Endodermal cell (in vitro differentiated cells): ENCODE data around the gene PEAK3. TPM values are rescaled to one million over a fixed set of nuclear protein-coding genes. Genes with fewer than 3 reads are reported as not detected.

Experiments used
- DNase-seq: peaks from one replicate; pipeline ENCODE4 v3.0.0-alpha.2; 2017
- H3K27ac ChIP-seq: 2 replicates; pipeline ENCODE4 v1.5.1; 2013; ENCODE audit warnings: mild to moderate bottlenecking, low read depth, low read length, moderate library complexity
- H3K27me3 ChIP-seq: 2 replicates; pipeline ENCODE4 v1.6.1; 2013; ENCODE audit warnings: mild to moderate bottlenecking, low read length, moderate library complexity; ENCODE audit not compliant: insufficient read depth, control insufficient read depth, poor library complexity, severe bottlenecking
- H3K36me3 ChIP-seq: 2 replicates; pipeline ENCODE4 v1.7.0; 2013; ENCODE audit warnings: mild to moderate bottlenecking, low read length, moderate library complexity; ENCODE audit not compliant: control insufficient read depth, insufficient read depth
- H3K4me1 ChIP-seq: one replicate; pipeline ENCODE4 v1.7.0; 2013; ENCODE audit warnings: low read length; ENCODE audit not compliant: control insufficient read depth, insufficient read depth
- H3K4me3 ChIP-seq: 2 replicates; pipeline ENCODE4 v1.5.1; 2013; ENCODE audit warnings: mild to moderate bottlenecking, low read length, moderate library complexity
- H3K9ac ChIP-seq: 2 replicates; pipeline ENCODE4 v1.6.1; 2013; ENCODE audit warnings: mild to moderate bottlenecking, low read length, moderate library complexity; ENCODE audit not compliant: poor library complexity, severe bottlenecking; ENCODE audit errors: extremely low read depth
- H3K9me3 ChIP-seq: 2 replicates; pipeline ENCODE4 v1.6.1; 2013; ENCODE audit warnings: mild to moderate bottlenecking, low read length, moderate library complexity; ENCODE audit not compliant: control insufficient read depth
- H3K27ac Mint-ChIP-seq: 2 replicates; pipeline ENCODE4 v1.8.0; 2020; ENCODE audit warnings: mixed read lengths
- H3K27me3 Mint-ChIP-seq: 2 replicates; pipeline ENCODE4 v1.8.0; 2021; ENCODE audit warnings: mild to moderate bottlenecking, mixed read lengths; ENCODE audit not compliant: insufficient read depth
- H3K36me3 Mint-ChIP-seq: 2 replicates; pipeline ENCODE4 v1.8.0; 2020; ENCODE audit warnings: low read depth, mixed read lengths
- H3K4me1 Mint-ChIP-seq: 2 replicates; pipeline ENCODE4 v1.8.0; 2020; ENCODE audit warnings: mixed read lengths
- H3K4me3 Mint-ChIP-seq: 2 replicates; pipeline ENCODE4 v1.8.0; 2020; ENCODE audit warnings: mild to moderate bottlenecking, moderate library complexity, mixed read lengths
- H3K9me3 Mint-ChIP-seq: 2 replicates; pipeline ENCODE4 v1.8.0; 2020; ENCODE audit warnings: mild to moderate bottlenecking, mixed read lengths
- CTCF ChIP-seq: fragments of 200-600 bp; sonication (generic); conservative IDR thresholded peaks from 2 replicates; pipeline ENCODE4 v1.5.0; 2021; ENCODE audit warnings: antibody characterized with exemption, mild to moderate bottlenecking
- WGBS, 2 experiments: methylation state at CpG; one replicate each; pipeline versions ENCODE4 v1.1.5 to v1.1.7; 2013; ENCODE audit warnings: missing lambda C conversion rate in 2 of 2, mixed read lengths in 1 of 2; ENCODE audit not compliant: insufficient coverage in 1 of 2, insufficient read length in 1 of 2; 5-methylcytosine and 5-hydroxymethylcytosine counted together
- total RNA-seq, 2 donors: library from RNA; stranded (reverse); fragmentation: NEBNext Ultra II Directional in 1 of 2; extraction: Animal tissue kit (Norgen Biotek cat#: 25700) in 1 of 2; gene quantifications; 2 replicates in 1 of 2; 3 replicates in 1 of 2; pipeline ENCODE4 v1.2.1, GENCODE V29; 2021

PEAK3 gene
- total RNA-seq, 2 donors from 2014 or later: not detected

DNA sequence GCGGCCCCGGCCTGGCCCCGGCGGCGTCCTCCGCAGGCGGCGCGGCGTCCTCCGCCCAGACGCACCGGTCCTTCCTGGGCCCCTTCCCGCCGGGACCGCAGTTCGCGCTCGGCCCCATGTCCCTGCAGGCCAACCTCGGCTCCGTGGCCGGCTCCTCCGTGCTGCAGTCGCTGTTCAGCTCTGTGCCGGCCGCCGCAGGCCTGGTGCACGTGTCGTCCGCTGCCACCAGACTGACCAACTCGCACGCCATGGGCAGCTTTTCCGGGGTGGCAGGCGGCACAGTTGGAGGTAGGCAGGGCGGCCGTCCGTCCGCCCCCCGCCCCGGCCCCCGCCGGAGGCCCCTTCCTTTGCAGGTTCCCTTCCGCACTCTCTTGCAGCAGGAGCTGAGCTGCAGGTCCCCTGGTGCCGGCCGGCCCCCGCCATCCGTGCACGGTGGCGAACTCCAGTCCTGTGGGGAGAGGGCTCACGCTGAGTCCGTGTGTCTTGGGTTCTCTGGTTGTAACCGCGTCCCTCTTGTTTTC, 55.1 kb downstream of the PEAK3 start:
- no peak overlapping the region for H3K4me3 Mint-ChIP-seq
- no peak for TF ChIP-seq CTCF
- H3K4me3 ChIP-seq: no peak overlapping the region
- H3K4me1 ChIP-seq: no peaks in the 10 kb centered on the region
- peaks cover 31% of the 10 kb centered on the region for H3K36me3 Mint-ChIP-seq
- peaks cover 7% of the 10 kb centered on the region for H3K36me3 ChIP-seq
- H3K9me3 ChIP-seq: no peaks in the 10 kb centered on the region
- no peaks in the 10 kb centered on the region for H3K4me1 Mint-ChIP-seq
- H3K27ac Mint-ChIP-seq: no peak overlapping the region
- H3K27me3 ChIP-seq: no peaks in the 10 kb centered on the region
- H3K9ac ChIP-seq: no peak overlapping the region
- H3K27ac ChIP-seq: no peak overlapping the region
- 93 to 96% methylated on average over 44 to 53 of the region's 53 CpGs for WGBS, 2 experiments
- no peak for DNase-seq
- H3K9me3 Mint-ChIP-seq: no peaks in the 10 kb centered on the region
- no peaks in the 10 kb centered on the region for H3K27me3 Mint-ChIP-seq

DNA sequence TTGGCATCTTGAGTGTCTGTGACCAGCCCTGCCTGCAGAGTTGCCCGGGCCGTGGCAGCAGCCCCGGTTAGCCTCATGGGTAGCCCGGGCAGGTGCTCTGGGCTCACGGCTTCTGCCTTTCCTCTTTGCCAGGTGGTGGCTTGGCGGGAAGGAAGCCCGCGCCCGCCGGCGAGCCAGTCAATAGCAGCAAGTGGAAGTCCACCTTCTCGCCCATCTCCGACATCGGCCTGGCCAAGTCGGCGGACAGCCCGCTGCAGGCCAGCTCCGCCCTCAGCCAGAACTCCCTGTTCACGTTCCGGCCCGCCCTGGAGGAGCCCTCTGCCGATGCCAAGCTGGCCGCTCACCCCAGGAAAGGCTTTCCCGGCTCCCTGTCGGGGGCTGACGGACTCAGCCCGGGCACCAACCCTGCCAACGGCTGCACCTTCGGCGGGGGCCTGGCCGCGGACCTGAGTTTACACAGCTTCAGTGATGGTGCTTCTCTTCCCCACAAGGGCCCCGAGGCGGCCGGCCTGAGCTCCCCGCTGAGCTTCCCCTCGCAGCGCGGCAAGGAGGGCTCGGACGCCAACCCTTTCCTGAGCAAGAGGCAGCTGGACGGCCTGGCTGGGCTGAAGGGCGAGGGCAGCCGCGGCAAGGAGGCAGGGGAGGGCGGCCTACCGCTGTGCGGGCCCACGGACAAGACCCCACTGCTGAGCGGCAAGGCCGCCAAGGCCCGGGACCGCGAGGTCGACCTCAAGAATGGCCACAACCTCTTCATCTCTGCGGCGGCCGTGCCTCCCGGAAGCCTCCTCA, 55.7 kb downstream of the PEAK3 start:
- 96 to 97% methylated on average over 42 to 59 of the region's 59 CpGs for WGBS, 2 experiments
- no peaks in the 10 kb centered on the region for H3K9me3 Mint-ChIP-seq
- TF ChIP-seq CTCF: no peak
- H3K4me3 Mint-ChIP-seq: no peak overlapping the region
- H3K4me1 Mint-ChIP-seq: no peaks in the 10 kb centered on the region
- Histone ChIP-seq H3K36me3 (peaks cover 10% of the 10 kb centered on the region), H3K9me3 (no peaks in the 10 kb centered on the region), H3K27me3 (no peaks in the 10 kb centered on the region), H3K4me3 (no peak overlapping the region), H3K4me1 (no peaks in the 10 kb centered on the region), H3K27ac (no peak overlapping the region), H3K9ac (no peak overlapping the region)
- no peak for DNase-seq
- H3K36me3 Mint-ChIP-seq: peaks cover 32% of the 10 kb centered on the region
- H3K27ac Mint-ChIP-seq: no peak overlapping the region
- no peaks in the 10 kb centered on the region for H3K27me3 Mint-ChIP-seq

DNA sequence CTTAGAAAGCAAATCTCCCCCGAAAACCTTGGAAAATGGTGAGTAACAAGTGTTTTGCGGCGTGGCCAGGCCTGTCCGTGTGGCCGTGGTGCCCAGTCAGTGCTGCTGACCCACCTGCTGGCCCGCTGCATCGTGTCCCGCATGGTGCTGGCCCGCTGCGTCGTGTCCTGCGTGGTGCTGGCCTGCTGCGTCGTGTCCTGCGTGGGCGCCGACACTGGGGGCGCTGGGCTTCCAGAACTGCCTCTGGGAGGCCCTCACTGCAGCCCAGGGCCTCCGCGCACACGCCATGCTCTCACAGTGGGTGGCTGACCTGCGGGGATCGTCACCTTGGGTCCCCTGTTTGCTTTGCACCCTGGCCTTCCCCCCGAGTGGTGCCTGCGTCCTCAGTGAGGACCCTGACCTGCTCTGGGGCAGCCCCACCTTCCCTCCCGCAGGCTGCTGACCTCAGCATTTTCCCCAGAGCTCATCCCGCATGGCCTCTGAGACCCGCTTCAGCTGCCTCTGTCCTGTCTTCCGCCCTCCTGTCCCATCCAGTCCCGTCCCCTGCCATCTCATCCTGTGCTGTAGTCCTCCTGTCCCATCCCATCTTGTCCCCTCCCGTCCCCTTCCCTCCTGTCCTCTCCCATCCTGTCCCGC, 56.4 kb downstream of the PEAK3 start:
- Histone ChIP-seq H3K27me3 (no peaks in the 10 kb centered on the region), H3K27ac (no peak overlapping the region), H3K4me3 (no peak overlapping the region), H3K36me3 (peaks cover 12% of the 10 kb centered on the region), H3K9me3 (no peaks in the 10 kb centered on the region), H3K9ac (no peak overlapping the region), H3K4me1 (no peaks in the 10 kb centered on the region)
- no peak for DNase-seq
- H3K36me3 Mint-ChIP-seq: peaks cover 36% of the 10 kb centered on the region
- no peak overlapping the region for H3K4me3 Mint-ChIP-seq
- 96% methylated on average over 31 to 32 of the region's 32 CpGs for WGBS, 2 experiments
- H3K4me1 Mint-ChIP-seq: no peaks in the 10 kb centered on the region
- TF ChIP-seq CTCF: no peak
- H3K27ac Mint-ChIP-seq: no peak overlapping the region
- no peaks in the 10 kb centered on the region for H3K27me3 Mint-ChIP-seq
- H3K9me3 Mint-ChIP-seq: no peaks in the 10 kb centered on the region
